Keratinocyte (primary cell): ENCODE results near the gene TRPM3. TPM values are rescaled to one million over a fixed set of nuclear protein-coding genes. Genes with fewer than 3 reads are reported as not detected.
"Not testable (repeated sequence)": the region's sequence is repeated elsewhere in the genome, so short reads cannot be mapped to it uniquely, and the experiment has no call there.

ENCODE experiments used
- DNase-seq: peaks from one replicate; pipeline ENCODE4 v3.0.0-alpha.2; 2011; ENCODE audit warnings: low read depth, missing footprints, low spot score
- FAIRE-seq: peaks from 2 replicates; lab custom pipeline; 2011; peaks lifted over from hg19 to GRCh38; lab: Jason Lieb, UNC
- H2AFZ ChIP-seq: 2 replicates; pipeline ENCODE4 v1.6.0; 2012; ENCODE audit warnings: low read length, control low read depth, inconsistent platforms; ENCODE audit not compliant: control insufficient read depth
- H3K27ac ChIP-seq: 2 replicates; pipeline ENCODE4 v1.5.1; 2011; ENCODE audit warnings: low read length; ENCODE audit not compliant: control insufficient read depth, insufficient read depth
- H3K27me3 ChIP-seq: 3 replicates; pipeline ENCODE4 v1.6.0; 2011; ENCODE audit warnings: low read length; ENCODE audit not compliant: control insufficient read depth, insufficient read depth; ENCODE audit errors: extremely low read depth
- H3K36me3 ChIP-seq, 2 experiments: 2 replicates in 1 of 2; 3 replicates in 1 of 2; pipeline ENCODE4 v1.5.1; 2011; ENCODE audit warnings: low read length in 2 of 2, mild to moderate bottlenecking in 1 of 2; ENCODE audit not compliant: control insufficient read depth in 2 of 2, insufficient read depth in 2 of 2; ENCODE audit errors: extremely low read depth in 1 of 2
- H3K4me1 ChIP-seq: 3 replicates; pipeline ENCODE4 v1.5.1; 2011; ENCODE audit warnings: low read length; ENCODE audit not compliant: control insufficient read depth, insufficient read depth; ENCODE audit errors: extremely low read depth
- H3K4me2 ChIP-seq: 3 replicates; pipeline ENCODE4 v1.6.0; 2011; ENCODE audit warnings: low read depth, low read length; ENCODE audit not compliant: control insufficient read depth, insufficient read depth; ENCODE audit errors: extremely low read depth
- H3K4me3 ChIP-seq, 3 experiments: fragments of 200-600 bp in 1 of 3; sonication (generic) in 1 of 3; 2 replicates in 2 of 3; 3 replicates in 1 of 3; pipeline ENCODE4 v1.5.1; 2011 to 2016; ENCODE audit warnings: low read length in 3 of 3, mild to moderate bottlenecking in 3 of 3, control low read depth in 2 of 3, inconsistent platforms in 1 of 3, low read depth in 1 of 3, mixed read lengths in 1 of 3, mixed run types in 1 of 3, moderate library complexity in 1 of 3; ENCODE audit not compliant: control insufficient read depth in 2 of 3, insufficient read depth in 2 of 3; ENCODE audit errors: extremely low read depth in 1 of 3
- H3K79me2 ChIP-seq: 2 replicates; pipeline ENCODE4 v1.6.0; 2012; ENCODE audit warnings: low read length; ENCODE audit not compliant: control insufficient read depth, insufficient read depth
- H3K9ac ChIP-seq: 3 replicates; pipeline ENCODE4 v1.6.0; 2011; ENCODE audit warnings: low read length; ENCODE audit not compliant: control insufficient read depth, insufficient read depth; ENCODE audit errors: extremely low read depth
- H3K9me1 ChIP-seq: 3 replicates; pipeline ENCODE4 v1.6.0; 2011; ENCODE audit warnings: low read length; ENCODE audit not compliant: control insufficient read depth, insufficient read depth; ENCODE audit errors: extremely low read depth
- H3K9me3 ChIP-seq: 2 replicates; pipeline ENCODE4 v1.5.1; 2012; ENCODE audit warnings: low read depth, low read length; ENCODE audit not compliant: control insufficient read depth
- H4K20me1 ChIP-seq: 3 replicates; pipeline ENCODE4 v1.6.0; 2011; ENCODE audit warnings: low read length; ENCODE audit not compliant: control insufficient read depth, insufficient read depth; ENCODE audit errors: extremely low read depth
- EZH2 ChIP-seq: IDR thresholded peaks from one replicate; pipeline ENCODE4 v1.6.1; 2012; ENCODE audit warnings: inconsistent platforms, mild to moderate bottlenecking, low read length, moderate library complexity
- dilution Hi-C: fragments of 300-500 bp; cut with MboI; formaldehyde crosslinking; loops from one replicate; pipeline ENCODE4 v1.7.0; 2020; ENCODE audit warnings: low sequenced_read_pairs; ENCODE audit not compliant: extremely low pct_ligation_motif_present
- polyA plus RNA-seq, 5 experiments: library from polyadenylated mRNA; depleted of rRNA in 3 of 5; stranded (reverse) in 3 of 5; stranded (forward) in 1 of 5; unstranded in 1 of 5; fragments of >200 nt; gene quantifications; 1 replicate in 1 of 5; 2 replicates in 3 of 5; 3 replicates in 1 of 5; pipeline versions ENCODE4 v1.2.1 to v1.2.3, GENCODE V29; 2011 to 2012; ENCODE audit warnings: missing spikeins in 2 of 5, low read depth in 1 of 5, low replicate concordance in 1 of 5
- TF ChIP-seq, protein P1 (sequence below), 3 experiments: IDR thresholded peaks in 1 of 3; conservative IDR thresholded peaks in 1 of 3; optimal IDR thresholded peaks in 1 of 3; 2 replicates in 2 of 3; 3 replicates in 1 of 3; pipeline versions ENCODE3 to v1.5.1; 2011; ENCODE audit warnings: low read length in 3 of 3, mild to moderate bottlenecking in 3 of 3, moderate library complexity in 2 of 3, control low read depth in 1 of 3, inconsistent platforms in 1 of 3; ENCODE audit not compliant: insufficient read depth in 2 of 3; ENCODE audit errors: extremely low read depth in 1 of 3

Gene TRPM3
- polyA plus RNA-seq, 1 donor (not counting 4 experiments of a cell fraction or from before 2014, with no cell fraction given): 0.03 TPM

DNA sequence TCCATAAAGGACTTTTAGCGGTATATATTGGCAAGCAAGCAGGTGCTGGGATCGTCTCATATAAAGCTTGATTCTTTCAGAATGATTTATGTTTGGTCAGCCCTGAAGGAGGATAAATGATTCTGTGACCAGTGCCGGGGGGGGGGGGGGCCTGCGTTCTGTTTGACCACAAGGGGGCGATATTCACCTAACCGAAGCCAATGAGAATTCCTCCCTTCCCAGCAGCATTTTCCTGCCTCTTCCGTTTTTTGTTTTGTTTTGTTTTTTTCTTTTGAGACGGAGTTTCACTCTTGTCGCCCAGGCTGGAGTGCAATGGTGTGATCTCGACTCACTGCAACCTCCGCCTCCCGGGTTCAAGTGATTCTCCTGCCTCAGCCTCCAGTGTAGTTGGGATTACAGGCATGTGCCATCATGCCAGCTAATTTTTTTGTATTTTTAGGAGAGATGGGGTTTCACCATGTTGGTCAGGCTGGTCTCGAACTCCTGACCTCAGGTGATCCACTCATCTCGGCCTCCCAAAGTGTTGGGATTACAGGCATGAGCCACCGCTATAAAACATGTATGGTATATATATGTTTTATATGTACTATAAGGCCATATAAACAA is 492.2 kb downstream of the TRPM3 start:
- H3K36me3 ChIP-seq, dilution Hi-C loops, H3K9me1 ChIP-seq, H2AFZ ChIP-seq, H3K9ac ChIP-seq, H3K27ac ChIP-seq, H3K79me2 ChIP-seq, H4K20me1 ChIP-seq, H3K4me1 ChIP-seq, FAIRE-seq, DNase-seq, H3K4me3 ChIP-seq, H3K4me2 ChIP-seq, H3K27me3 ChIP-seq, H3K9me3 ChIP-seq: not testable (repeated sequence)
- TF ChIP-seq, protein P1, sequence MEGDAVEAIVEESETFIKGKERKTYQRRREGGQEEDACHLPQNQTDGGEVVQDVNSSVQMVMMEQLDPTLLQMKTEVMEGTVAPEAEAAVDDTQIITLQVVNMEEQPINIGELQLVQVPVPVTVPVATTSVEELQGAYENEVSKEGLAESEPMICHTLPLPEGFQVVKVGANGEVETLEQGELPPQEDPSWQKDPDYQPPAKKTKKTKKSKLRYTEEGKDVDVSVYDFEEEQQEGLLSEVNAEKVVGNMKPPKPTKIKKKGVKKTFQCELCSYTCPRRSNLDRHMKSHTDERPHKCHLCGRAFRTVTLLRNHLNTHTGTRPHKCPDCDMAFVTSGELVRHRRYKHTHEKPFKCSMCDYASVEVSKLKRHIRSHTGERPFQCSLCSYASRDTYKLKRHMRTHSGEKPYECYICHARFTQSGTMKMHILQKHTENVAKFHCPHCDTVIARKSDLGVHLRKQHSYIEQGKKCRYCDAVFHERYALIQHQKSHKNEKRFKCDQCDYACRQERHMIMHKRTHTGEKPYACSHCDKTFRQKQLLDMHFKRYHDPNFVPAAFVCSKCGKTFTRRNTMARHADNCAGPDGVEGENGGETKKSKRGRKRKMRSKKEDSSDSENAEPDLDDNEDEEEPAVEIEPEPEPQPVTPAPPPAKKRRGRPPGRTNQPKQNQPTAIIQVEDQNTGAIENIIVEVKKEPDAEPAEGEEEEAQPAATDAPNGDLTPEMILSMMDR (optimal IDR thresholded peaks at IDR 0.05 in 1 of 3, IDR thresholded peaks at IDR 0.05 in 1 of 3, conservative IDR thresholded peaks at IDR 0.05 in 1 of 3; ENCODE audit: extremely low read depth in 1 of 3, insufficient read depth in 2 of 3, low read length in 3 of 3): peak in 2 of 3 experiments; percentile 36 to 59

GRCh38 chr9:70625078-70625477 is 496.3 kb downstream of the TRPM3 start:
- Histone ChIP-seq H3K9ac (no peak overlapping the region), H4K20me1 (no peaks in the 10 kb centered on the region), H3K27ac (no peak overlapping the region), H3K79me2 (no peaks in the 10 kb centered on the region), H3K9me3 (no peaks in the 10 kb centered on the region), H3K36me3 (no peaks in the 10 kb centered on the region), H3K9me1 (no peaks in the 10 kb centered on the region), H3K4me2 (no peak overlapping the region), H2AFZ (no peak overlapping the region), H3K27me3 (peaks cover 3% of the 10 kb centered on the region), H3K4me1 (no peaks in the 10 kb centered on the region), H3K4me3 (no peak overlapping the region)
- FAIRE-seq: no peak
- TF ChIP-seq, protein P1 (optimal IDR thresholded peaks at IDR 0.05 in 1 of 3, IDR thresholded peaks at IDR 0.05 in 1 of 3, conservative IDR thresholded peaks at IDR 0.05 in 1 of 3; ENCODE audit: extremely low read depth in 1 of 3, insufficient read depth in 2 of 3, low read length in 3 of 3): no peak
- no peak for TF ChIP-seq EZH2
- dilution Hi-C loops: no loop called here
- no peak for DNase-seq
